Activated CD4-positive, alpha-beta memory T cell treated with anti-CD3 and anti-CD28 coated beads for 36 hours (primary cell): ENCODE measurements around the gene ARHGAP21. TPM values are rescaled to one million over a fixed set of nuclear protein-coding genes. Genes with fewer than 3 reads are reported as not detected.

Experiments used
- CTCF ChIA-PET: fragments of 350-600 bp; sonication (Branson Sonifier 250); formaldehyde crosslinking; loops from one replicate; lab custom pipeline; 2021; ENCODE audit warnings: antibody characterized with exemption, inconsistent platforms; lab: Charles Lee
- POLR2A ChIA-PET: fragments of 350-600 bp; sonication (Branson Sonifier 250); formaldehyde crosslinking; loops from one replicate; lab custom pipeline; 2021; ENCODE audit warnings: antibody characterized with exemption; lab: Charles Lee
- DNase-seq: peaks from one replicate; pipeline ENCODE4 v3.0.0-alpha.2; 2020
- H3K27ac Mint-ChIP-seq: one replicate; pipeline ENCODE4 v1.8.0; 2021; ENCODE audit warnings: mixed read lengths
- H3K27me3 Mint-ChIP-seq: one replicate; pipeline ENCODE4 v1.8.0; 2021; ENCODE audit warnings: mixed read lengths
- H3K36me3 Mint-ChIP-seq: one replicate; pipeline ENCODE4 v1.8.0; 2021; ENCODE audit warnings: mixed read lengths
- H3K4me1 Mint-ChIP-seq: one replicate; pipeline ENCODE4 v1.8.0; 2021; ENCODE audit warnings: low read depth, mixed read lengths
- H3K4me3 Mint-ChIP-seq: one replicate; pipeline ENCODE4 v1.8.0; 2021; ENCODE audit warnings: mild to moderate bottlenecking, mixed read lengths
- H3K9me3 Mint-ChIP-seq: one replicate; pipeline ENCODE4 v1.8.0; 2021; ENCODE audit warnings: mixed read lengths
- intact Hi-C: fragments of 100-400 bp; cut with micrococcal nuclease; formaldehyde crosslinking; loops from one replicate; pipeline ENCODE4 v1.15.1; 2023
- total RNA-seq, 2 experiments: library from RNA; stranded (reverse); gene quantifications; one replicate each; pipeline ENCODE4 v1.2.3, GENCODE V29; 2021

ARHGAP21 gene
- total RNA-seq, 2 experiments from 2014 or later: 24.6 to 28.7 TPM

DNA sequence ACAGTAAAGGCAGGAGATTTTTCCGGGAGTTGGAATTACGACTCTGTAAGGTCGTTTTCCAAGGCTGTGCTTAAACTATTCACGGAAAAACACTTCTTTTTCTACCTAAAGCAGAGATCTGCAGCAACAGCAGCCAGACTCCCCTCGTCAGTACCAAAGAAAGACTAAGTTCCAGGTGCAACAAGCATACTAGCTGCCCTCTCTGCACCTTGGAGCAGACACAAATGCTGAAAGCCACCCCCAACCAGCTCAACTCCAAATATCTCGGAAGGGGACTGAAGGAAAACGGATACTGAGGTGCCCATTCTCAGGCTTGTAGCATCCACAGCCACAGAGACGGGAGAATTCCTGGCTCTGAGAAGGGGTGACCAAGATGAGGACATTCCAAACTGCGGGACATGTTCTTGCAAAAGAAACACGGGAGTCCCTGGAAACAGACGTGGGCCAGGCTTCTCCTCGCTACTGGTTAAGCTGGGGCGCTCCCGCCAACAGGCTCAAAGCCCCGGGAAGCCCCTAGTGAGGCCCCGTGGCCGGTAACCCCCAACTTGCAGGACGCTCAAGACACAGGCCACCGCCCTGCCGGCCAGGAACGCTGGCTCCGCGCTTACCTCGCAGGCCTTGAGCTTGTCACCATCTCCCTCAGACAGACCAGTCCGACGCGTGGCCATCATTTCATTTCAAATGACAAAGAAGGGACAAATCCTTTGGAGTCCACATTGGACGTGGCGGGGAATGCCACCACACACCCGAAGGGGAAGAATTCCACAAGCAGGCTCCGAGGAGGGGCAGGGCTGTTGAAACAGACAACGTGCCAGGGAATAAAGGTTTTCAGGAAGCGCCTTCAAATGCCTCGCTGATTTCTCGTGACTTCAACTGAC is 2.2 kb downstream of the ARHGAP21 start:
- intact Hi-C loops: loop anchor here (5.0 to 10.0 kb wide), 3 partner anchors 166 to 1284 kb away; partner anchors contain the start of gene OTUD1
- peaks cover 21% of the 10 kb centered on the region for H3K4me1 Mint-ChIP-seq

DNA sequence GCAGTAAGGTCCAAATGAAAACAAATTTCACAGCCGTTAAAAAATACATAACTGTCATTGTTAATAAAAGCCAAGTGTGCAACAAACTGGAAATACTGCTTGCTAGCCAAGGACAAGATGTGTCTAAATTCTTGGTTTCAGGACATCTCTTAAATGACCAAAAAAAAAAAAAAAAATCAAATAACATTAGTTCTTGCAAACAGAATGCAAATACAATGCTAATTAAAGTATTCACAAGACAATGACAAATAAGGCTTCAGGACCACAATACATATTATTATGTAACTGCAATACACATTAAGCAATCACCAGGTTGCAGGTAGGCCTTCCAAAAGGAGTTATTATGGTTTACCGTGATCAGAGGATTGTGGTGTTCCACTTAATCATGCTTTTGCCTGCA is 3.6 kb downstream of the ARHGAP21 start:
- no peak for DNase-seq
- Mint-ChIP-seq H3K27ac (no peak overlapping the region), H3K27me3 (no peaks in the 10 kb centered on the region), H3K4me3 (no peak overlapping the region), H3K9me3 (no peaks in the 10 kb centered on the region), H3K4me1 (peaks cover 21% of the 10 kb centered on the region), H3K36me3 (peaks cover 11% of the 10 kb centered on the region)
- CTCF ChIA-PET: no interaction called here
- POLR2A ChIA-PET: no interaction called here
- intact Hi-C loops: loop anchor here (5.0 to 10.0 kb wide), 3 partner anchors 167 to 1283 kb away; partner anchors contain the start of gene OTUD1

More for the DNA sequence above, 2.2 kb downstream of the ARHGAP21 start:
- Mint-ChIP-seq H3K4me3 (peak overlapping the region; percentile 79), H3K27ac (no peak overlapping the region), H3K27me3 (no peaks in the 10 kb centered on the region), H3K36me3 (peaks cover 11% of the 10 kb centered on the region), H3K9me3 (no peaks in the 10 kb centered on the region)
- ChIA-PET CTCF (no interaction called here), POLR2A (interaction anchor here (0.7 to 1.0 kb wide), 2 partner anchors 14 to 42 kb away, joined by 3 read pairs; no protein-coding TSS in a partner anchor)
- no peak for DNase-seq

DNA sequence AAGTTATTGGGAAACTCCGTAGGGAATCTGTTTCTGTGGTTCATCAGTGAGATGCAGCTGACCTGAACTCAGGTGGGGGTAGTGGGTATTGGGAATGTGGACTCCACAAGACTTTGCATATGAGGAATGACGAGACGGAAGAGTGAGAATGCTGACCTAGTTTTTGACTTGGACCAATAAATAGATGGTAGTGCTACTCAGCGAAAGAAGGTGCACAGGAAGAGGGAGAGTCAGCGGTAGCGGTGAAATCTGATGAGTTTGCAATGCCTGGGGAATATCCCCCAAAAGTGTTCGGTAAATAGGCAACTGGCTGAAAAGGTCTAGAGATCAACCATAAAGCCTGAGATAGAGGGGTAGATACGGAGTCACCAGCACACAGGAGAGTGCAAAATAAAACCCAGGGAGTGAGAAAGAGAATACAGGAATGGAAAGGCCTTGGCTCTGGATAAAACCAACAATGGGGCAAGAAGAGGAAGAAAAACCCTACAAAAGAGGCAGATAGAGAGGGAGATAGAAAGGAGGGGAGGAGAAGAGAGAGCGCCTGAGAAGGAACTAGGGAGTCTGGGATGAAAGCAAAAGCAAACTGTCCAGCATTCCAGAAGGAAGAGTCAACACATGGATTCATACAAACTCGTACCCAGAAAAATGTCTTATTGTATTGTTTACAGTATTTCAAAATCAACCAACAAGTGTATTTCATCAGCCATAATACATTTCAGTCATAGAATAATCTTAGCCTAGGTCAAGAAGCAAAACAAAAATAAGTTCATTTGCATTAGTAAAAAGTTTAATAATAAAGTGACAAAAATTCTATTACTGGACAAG is 5.4 kb downstream of the ARHGAP21 start:
- Mint-ChIP-seq H3K4me3 (no peak overlapping the region), H3K9me3 (no peaks in the 10 kb centered on the region), H3K27me3 (no peaks in the 10 kb centered on the region), H3K36me3 (peaks cover 9% of the 10 kb centered on the region), H3K4me1 (peaks cover 21% of the 10 kb centered on the region), H3K27ac (no peak overlapping the region)
- intact Hi-C loops: no loop called here
- POLR2A ChIA-PET: no interaction called here
- CTCF ChIA-PET: interaction anchor here (0.6 kb wide), 2 partner anchors 40 to 299 kb away, joined by 3 read pairs; no protein-coding TSS in a partner anchor
- no peak for DNase-seq

DNA sequence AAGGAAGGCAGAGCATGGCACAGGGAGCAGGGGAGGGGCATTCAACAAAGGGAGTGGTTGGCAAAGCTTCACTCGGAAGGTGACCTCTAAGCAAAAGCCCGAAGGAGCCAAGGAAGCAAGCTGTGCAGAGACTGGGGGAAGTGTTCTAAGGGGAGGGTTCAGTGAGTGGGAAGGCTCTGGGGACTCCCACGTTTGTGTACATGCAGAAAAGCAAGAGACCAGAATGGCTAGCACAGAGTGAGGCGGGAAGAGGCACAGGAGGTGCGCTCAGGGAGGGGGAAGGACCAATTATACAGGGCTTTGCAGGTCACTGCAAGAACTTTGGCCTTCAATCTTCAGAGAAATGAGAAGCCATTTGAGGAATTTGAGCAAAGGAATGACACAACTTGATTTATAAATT is 7.4 kb downstream of the ARHGAP21 start:
- Mint-ChIP-seq H3K4me1 (peaks cover 13% of the 10 kb centered on the region), H3K27ac (no peak overlapping the region), H3K36me3 (peaks cover 7% of the 10 kb centered on the region), H3K9me3 (no peaks in the 10 kb centered on the region), H3K27me3 (no peaks in the 10 kb centered on the region), H3K4me3 (no peak overlapping the region)
- POLR2A ChIA-PET: no interaction called here
- intact Hi-C loops: no loop called here
- CTCF ChIA-PET: no interaction called here
- DNase-seq: no peak

DNA sequence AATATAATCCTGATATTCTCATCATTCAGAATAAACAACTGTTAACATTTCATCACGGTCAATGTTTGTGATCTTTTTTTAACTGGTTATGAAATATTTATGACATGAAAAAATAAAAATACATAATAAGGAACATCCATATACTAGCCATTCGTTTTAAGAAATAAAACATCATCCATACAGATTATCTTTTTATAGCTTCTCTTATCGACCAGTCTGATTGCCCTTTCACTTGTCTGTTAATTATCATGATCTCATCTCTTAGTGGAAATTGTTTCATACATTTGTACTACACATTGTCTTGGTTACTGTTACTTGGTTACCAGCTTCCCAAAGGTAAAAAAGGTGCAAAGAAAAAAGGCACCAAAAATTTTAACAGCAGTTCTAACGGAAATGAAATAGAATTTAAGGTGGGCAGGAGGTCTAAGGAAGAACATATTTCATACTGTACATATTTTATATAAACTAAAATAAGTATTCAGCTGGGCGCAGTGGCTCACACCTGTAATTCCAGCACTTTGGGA is 8.4 kb downstream of the ARHGAP21 start:
- Mint-ChIP-seq H3K27me3 (no peaks in the 10 kb centered on the region), H3K4me1 (peaks cover 6% of the 10 kb centered on the region), H3K9me3 (no peaks in the 10 kb centered on the region), H3K4me3 (no peak overlapping the region), H3K27ac (no peak overlapping the region), H3K36me3 (no peaks in the 10 kb centered on the region)
- DNase-seq: no peak
- ChIA-PET POLR2A (no interaction called here), CTCF (interaction anchor here (1.3 kb wide), 1 partner anchor 98 kb away, joined by 3 read pairs; no protein-coding TSS in a partner anchor)
- intact Hi-C loops: no loop called here

- peaks cover 7% of the 10 kb centered on the region for H3K4me1 Mint-ChIP-seq
- H3K9me3 Mint-ChIP-seq: no peaks in the 10 kb centered on the region
- CTCF ChIA-PET: no interaction called here
- H3K27me3 Mint-ChIP-seq: no peaks in the 10 kb centered on the region
- no peak for DNase-seq
- no peak overlapping the region for H3K4me3 Mint-ChIP-seq
- POLR2A ChIA-PET: no interaction called here
- no peaks in the 10 kb centered on the region for H3K36me3 Mint-ChIP-seq
- intact Hi-C loops: no loop called here
- H3K27ac Mint-ChIP-seq: no peak overlapping the region
These were observed 10.6 kb downstream of the ARHGAP21 start for GRCh38 chr10:24713086-24713485.

- ChIA-PET CTCF (no interaction called here), POLR2A (no interaction called here)
- intact Hi-C loops: no loop called here
- no peak overlapping the region for H3K27ac Mint-ChIP-seq
- peaks cover 7% of the 10 kb centered on the region for H3K4me1 Mint-ChIP-seq
- H3K9me3 Mint-ChIP-seq: no peaks in the 10 kb centered on the region
- H3K4me3 Mint-ChIP-seq: no peak overlapping the region
- no peak for DNase-seq
- H3K36me3 Mint-ChIP-seq: no peaks in the 10 kb centered on the region
- H3K27me3 Mint-ChIP-seq: no peaks in the 10 kb centered on the region
These were observed 12.2 kb downstream of the ARHGAP21 start for GRCh38 chr10:24711465-24711864.

DNA sequence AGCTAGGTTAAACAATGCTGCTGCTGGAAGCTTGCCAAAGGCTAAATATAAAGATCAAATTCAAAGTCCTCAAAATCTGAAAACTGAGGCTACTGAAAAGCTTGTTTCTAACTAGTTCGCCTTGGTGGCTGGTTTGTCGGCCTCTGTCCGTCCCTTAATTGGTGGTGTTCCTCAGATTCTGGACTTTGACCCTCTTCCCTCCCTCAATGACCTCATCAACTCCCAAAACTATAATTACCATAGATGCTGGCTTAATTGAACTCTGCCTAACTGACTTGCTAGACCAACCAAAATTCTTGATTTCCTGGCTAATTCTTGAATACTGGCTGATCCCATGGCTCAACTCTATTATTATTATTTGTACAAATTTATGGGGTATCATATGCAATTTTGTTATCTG is 15.6 kb downstream of the ARHGAP21 start:
- no peak for DNase-seq
- ChIA-PET POLR2A (interaction anchor here (2.1 kb wide), 1 partner anchor 15 kb away, joined by 12 read pairs; the partner anchor contains the start of gene ARHGAP21), CTCF (interaction anchor here (0.8 to 2.9 kb wide), 3 partner anchors 16 to 373 kb away, joined by 3 to 14 read pairs (median 4); partner anchors contain the start of gene ARHGAP21)
- Mint-ChIP-seq H3K27ac (no peak overlapping the region), H3K9me3 (no peaks in the 10 kb centered on the region), H3K27me3 (peaks cover 1% of the 10 kb centered on the region), H3K4me3 (no peak overlapping the region), H3K36me3 (no peaks in the 10 kb centered on the region), H3K4me1 (peaks cover 7% of the 10 kb centered on the region)
- intact Hi-C loops: loop anchor here (5.0 kb wide), 2 partner anchors 66 to 309 kb away; partner anchors contain the start of genes ENKUR and THNSL1

DNA sequence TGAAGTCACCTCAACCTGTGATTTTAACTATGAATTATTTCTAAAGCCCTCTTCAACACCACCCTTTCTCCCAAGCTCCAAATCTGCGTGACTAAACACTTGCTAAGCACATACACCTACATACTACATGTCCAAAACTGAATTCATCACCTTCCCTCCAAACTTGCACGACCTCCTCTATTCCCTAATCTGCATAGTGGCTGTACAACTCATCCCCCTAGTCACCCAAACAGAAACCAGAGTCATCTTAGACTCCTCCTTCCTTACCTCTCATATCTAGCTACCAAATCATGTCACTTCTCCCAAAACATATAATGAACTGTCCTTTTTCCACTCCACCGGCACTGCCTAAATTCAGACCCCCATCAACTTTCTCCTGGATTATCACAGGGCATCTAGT is 16.2 kb downstream of the ARHGAP21 start:
- POLR2A ChIA-PET: interaction anchor here (1.3 to 2.1 kb wide), 2 partner anchors 14 to 16 kb away, joined by 3 to 12 read pairs; partner anchors contain the start of gene ARHGAP21
- intact Hi-C loops: loop anchor here (1.0 to 5.0 kb wide), 8 partner anchors 17 to 310 kb away; partner anchors contain the start of genes ENKUR and THNSL1
- H3K4me1 Mint-ChIP-seq: peaks cover 7% of the 10 kb centered on the region
- no peaks in the 10 kb centered on the region for H3K36me3 Mint-ChIP-seq
- peaks cover 1% of the 10 kb centered on the region for H3K27me3 Mint-ChIP-seq
- no peaks in the 10 kb centered on the region for H3K9me3 Mint-ChIP-seq
- H3K27ac Mint-ChIP-seq: no peak overlapping the region
- peak; percentile 31 for DNase-seq
- H3K4me3 Mint-ChIP-seq: no peak overlapping the region
- CTCF ChIA-PET: interaction anchor here (0.8 to 2.9 kb wide), 4 partner anchors 16 to 374 kb away, joined by 3 to 14 read pairs (median 4); partner anchors contain the start of gene ARHGAP21

GRCh38 chr10:24706479-24707118 is 17.1 kb downstream of the ARHGAP21 start:
- Mint-ChIP-seq H3K36me3 (no peaks in the 10 kb centered on the region), H3K4me3 (no peak overlapping the region), H3K4me1 (peaks cover 10% of the 10 kb centered on the region), H3K27me3 (peaks cover 1% of the 10 kb centered on the region), H3K27ac (no peak overlapping the region), H3K9me3 (no peaks in the 10 kb centered on the region)
- CTCF ChIA-PET: interaction anchor here (0.8 to 2.9 kb wide), 3 partner anchors 17 to 88 kb away, joined by 3 to 14 read pairs (median 4); partner anchors contain the start of gene ARHGAP21
- peak; percentile 62 for DNase-seq
- intact Hi-C loops: loop anchor here (1.0 to 5.0 kb wide), 8 partner anchors 18 to 311 kb away; partner anchors contain the start of genes ENKUR and THNSL1
- POLR2A ChIA-PET: interaction anchor here (1.3 to 2.1 kb wide), 3 partner anchors 12 to 17 kb away, joined by 3 to 12 read pairs (median 3); partner anchors contain the start of gene ARHGAP21

DNA sequence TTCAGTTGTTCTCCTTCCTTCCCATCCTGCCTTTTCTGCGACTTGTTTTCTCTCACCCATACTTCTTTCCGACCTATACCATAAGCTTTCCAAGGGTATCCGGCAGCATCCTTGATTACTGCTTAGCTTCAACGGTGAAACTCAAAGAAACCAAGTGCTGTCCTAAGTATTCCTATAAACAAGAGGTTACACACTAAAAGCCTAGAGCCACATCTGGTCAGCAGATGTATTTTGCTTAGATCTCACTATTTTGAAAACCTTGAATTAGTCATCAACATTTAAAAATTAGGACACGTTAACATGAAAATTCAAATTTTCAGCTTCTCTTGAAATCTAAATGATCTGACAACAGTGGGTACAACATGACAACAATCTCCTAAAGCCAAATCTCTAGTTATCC is 20.0 kb downstream of the ARHGAP21 start:
- ChIA-PET CTCF (no interaction called here), POLR2A (no interaction called here)
- Mint-ChIP-seq H3K27ac (no peak overlapping the region), H3K4me3 (no peak overlapping the region), H3K4me1 (peaks cover 7% of the 10 kb centered on the region), H3K36me3 (no peaks in the 10 kb centered on the region), H3K9me3 (no peaks in the 10 kb centered on the region), H3K27me3 (peaks cover 1% of the 10 kb centered on the region)
- intact Hi-C loops: no loop called here
- DNase-seq: no peak
